HFF-Myc (cell line): ENCODE data around the gene CUEDC1.

ENCODE experiments used
- DNase-seq: peaks from one replicate; pipeline ENCODE4 v3.0.0-alpha.2; 2011; ENCODE audit warnings: low read depth; ENCODE audit errors: extremely low read depth
- H3K4me3 ChIP-seq: replicated peaks from 2 replicates; pipeline ENCODE4 v1.5.1; 2011; ENCODE audit warnings: low read depth, mild to moderate bottlenecking, control low read depth, low read length
- TF ChIP-seq, protein P1 (sequence below): IDR thresholded peaks from 2 replicates; pipeline ENCODE4 v1.5.1; 2012; ENCODE audit warnings: mild to moderate bottlenecking, low read depth, low read length, control low read depth; ENCODE audit errors: missing control alignments

Gene CUEDC1

DNA sequence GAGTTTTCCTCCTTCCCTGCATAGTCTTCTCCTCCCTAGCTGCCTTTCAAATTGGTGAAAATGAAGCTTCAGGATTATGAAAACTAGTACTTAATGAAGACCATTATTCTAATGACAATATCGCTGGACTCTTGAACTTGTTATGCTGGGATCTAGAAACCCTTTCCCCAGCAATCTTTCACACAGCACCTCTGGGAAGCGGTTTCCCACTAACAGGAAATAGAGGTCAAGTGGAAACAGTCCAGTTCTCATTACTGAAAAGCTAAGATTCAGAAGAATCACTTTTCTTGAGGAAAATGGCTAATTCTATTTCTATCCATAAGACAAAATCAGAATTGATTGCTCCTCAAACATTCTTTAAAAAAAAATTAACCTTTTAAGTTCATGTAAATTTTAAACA lies 34.8 kb upstream of the CUEDC1 start:
- TF ChIP-seq, protein P1, sequence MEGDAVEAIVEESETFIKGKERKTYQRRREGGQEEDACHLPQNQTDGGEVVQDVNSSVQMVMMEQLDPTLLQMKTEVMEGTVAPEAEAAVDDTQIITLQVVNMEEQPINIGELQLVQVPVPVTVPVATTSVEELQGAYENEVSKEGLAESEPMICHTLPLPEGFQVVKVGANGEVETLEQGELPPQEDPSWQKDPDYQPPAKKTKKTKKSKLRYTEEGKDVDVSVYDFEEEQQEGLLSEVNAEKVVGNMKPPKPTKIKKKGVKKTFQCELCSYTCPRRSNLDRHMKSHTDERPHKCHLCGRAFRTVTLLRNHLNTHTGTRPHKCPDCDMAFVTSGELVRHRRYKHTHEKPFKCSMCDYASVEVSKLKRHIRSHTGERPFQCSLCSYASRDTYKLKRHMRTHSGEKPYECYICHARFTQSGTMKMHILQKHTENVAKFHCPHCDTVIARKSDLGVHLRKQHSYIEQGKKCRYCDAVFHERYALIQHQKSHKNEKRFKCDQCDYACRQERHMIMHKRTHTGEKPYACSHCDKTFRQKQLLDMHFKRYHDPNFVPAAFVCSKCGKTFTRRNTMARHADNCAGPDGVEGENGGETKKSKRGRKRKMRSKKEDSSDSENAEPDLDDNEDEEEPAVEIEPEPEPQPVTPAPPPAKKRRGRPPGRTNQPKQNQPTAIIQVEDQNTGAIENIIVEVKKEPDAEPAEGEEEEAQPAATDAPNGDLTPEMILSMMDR = no peak
- no peak overlapping the region for H3K4me3 ChIP-seq
- no peak for DNase-seq

DNA sequence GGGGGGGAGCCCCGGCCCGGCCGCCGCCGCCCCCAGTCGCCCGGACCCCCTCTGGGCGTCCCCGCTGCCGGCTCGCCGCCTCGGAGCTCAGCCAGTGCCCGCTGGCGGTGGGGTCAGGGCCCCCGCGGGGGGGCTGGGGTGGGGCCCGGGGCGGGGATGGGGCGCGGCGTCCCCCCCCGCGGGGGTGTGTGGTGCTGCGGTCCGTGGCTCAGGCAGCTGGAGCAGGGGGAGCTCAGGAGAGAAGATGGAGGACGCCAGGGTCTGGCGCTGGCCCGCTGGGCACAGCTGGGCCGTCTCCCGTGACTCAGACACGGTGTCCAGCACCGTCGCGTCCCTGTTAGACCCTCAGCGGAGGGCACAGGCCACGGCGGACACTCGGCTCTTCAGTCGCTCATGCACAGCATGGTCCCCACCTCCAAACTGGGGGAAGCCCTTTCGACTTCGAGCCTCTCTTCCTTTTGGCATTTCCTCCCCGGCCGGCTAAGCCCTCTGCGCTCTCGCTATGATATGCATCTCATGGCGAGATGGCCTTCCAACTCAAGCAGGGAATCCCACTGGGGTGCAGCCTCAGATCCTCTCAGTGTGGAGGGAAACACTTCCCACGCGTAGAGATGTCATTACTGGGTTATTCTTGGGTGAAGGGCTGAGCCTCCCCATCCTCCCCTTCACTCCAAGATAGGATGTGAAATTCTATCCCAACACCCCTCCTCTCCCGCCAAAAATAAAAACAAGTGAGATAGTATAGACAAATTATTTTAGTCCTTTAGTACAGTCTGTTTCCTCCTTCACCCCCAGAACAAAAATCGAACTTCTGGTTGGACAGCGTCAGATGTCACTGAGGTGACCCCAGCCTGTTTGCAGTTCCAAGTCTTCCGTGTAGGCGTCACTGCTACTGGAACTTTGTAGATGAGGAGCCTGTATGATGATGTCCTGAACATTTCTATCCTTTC lies 33.4 kb upstream of the CUEDC1 start:
- peak overlapping the region; percentile 80 for H3K4me3 ChIP-seq
- DNase-seq = no peak

DNA sequence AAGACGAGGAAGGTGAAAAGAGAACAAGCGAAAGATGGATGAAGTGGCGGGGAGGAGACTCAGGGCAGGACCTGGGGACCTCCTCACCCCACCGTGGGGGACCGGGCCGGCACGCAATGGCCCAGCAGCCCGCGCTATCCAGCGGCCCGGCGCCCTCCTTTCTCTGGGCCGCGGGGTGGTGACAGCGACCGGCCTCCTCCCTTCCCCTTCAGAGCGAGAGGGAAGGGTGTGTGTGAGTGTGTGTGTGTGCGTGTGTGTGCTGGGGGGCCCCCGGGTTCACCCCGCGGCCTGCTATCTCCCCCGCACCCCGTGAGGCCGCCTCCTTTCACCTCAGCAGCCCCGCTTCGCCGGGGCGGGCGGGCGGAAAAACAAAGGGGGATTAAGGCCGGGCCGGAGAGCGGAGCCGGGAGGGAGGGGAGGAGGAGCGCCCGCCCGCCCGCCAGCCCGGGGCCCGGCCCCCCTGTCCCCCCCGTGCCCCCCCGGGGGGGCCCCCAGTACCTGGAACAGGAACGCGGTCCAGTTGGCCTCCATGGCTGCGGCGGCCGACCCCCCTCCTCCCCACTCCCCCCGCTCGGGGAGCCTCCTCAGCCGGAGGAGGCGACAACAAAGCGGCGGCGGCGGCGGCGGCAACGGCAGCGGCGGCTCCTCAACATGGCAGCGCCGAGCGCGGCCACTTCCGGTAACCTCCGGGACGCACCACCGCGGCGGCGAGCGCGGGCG lies 32.5 kb upstream of the CUEDC1 start, which contains the start of gene VEZF1:
Gene VEZF1, minus strand, starts transcription at position 674 of the 720 bp plus-strand sequence. Its CDS starts 143 bp downstream, at position 531.
- no peak for DNase-seq
- H3K4me3 ChIP-seq = peak within 1 kb of the TSS; percentile 80
- TF ChIP-seq, protein P1 = no peak

More for the DNA sequence above, 33.4 kb upstream of the CUEDC1 start:
- TF ChIP-seq, protein P1 = no peak

DNA sequence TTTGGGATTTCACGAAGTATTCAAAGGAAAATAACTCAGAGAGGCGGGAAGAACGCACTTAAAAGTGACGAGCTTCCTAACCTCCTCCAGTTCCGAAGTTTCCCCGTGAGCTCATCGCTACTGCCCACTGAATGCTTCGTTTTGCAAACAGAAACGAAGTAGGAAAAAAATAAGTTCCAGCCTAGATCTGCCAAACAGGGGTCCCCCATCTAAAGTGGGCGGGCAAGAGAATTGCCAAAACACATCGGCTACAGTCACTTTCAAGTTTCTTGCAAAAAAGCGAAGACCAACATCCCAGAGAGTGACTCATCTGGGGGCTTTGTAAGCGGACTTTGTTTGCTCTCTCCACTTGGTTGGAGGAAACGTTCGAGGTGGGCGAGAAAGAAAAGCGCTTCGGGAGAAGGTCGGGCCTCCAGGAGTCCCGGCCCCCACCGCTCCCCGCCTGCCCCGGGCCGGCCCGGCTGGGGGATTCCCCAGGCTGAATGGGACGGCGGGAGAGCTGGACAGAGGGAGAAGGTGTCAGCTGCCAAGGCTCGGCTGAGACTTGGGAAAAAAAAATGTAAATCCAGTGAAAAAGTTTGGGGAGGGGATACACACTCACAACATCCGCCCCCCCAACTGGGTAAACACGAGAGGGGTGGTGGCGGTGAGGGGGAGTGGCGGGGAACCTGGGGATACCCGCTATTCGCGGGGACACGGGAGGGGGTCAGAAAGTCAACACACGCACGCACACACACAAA lies 31.8 kb upstream of the CUEDC1 start:
- peak overlapping the region; percentile 80 for H3K4me3 ChIP-seq
- no peak for DNase-seq
- TF ChIP-seq, protein P1 = no peak

DNA sequence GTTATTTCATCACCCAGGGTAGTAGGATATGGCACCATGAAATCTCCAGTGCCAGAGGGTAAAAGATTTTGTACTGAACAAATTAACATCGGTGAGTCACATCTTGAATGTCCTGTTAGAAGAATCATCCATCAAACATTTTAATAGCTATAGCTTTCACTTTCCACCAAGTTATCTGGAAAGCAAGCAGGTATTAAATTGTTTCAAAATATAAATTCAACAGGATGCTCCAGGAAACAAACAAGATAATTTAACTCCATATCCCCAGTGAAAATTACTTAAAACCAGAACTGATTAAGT lies 30.4 kb upstream of the CUEDC1 start:
- no peak for DNase-seq
- TF ChIP-seq, protein P1 = no peak
- peak overlapping the region; percentile 80 for H3K4me3 ChIP-seq

DNA sequence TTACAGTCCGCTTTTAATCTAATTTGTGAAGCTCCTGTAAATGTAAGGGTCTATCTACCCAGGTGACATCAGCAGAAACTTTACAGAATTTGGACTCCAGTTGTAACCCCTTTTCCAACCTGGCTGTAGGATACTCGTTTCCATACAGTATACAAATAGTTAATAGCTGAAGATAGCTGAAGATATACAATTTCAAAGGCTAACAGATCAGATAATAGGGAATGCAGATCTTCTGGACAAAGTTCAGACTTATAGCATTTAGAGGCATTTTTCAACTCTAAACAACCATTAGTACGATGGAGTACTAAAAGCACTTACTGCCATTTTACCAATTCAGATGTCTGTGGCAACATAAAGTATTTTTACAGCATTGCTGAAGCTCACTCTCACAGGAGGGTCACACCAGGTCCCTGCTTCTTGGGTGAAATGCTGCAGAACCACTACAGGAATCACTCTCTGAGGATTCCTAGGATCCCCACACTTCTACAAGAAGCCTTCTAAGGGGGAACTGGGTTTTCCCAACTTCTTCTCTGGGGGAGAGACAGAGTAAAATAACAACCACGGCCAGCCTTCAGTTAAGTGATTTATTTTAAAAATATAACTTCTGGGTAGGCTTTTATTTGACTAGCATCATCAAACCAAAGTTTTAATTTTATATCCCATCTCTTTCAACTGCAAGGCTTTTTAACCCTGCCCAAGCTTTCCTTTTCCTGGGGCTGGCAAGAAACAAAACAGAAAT lies 29.9 kb upstream of the CUEDC1 start:
- H3K4me3 ChIP-seq = peak overlapping the region; percentile 19
- no peak for DNase-seq
- TF ChIP-seq, protein P1 = no peak
